ENCODE data around the gene PLXNB1.

The PLXNB1 gene

GRCh38 chr3:48398701-48399386 lies 31.0 kb downstream of the PLXNB1 start:
- no peaks in the 10 kb centered on the region for H3K4me1 ChIP-seq
- H3K36me3 ChIP-seq, result no peaks in the 10 kb centered on the region
- TF ChIP-seq, protein P1, sequence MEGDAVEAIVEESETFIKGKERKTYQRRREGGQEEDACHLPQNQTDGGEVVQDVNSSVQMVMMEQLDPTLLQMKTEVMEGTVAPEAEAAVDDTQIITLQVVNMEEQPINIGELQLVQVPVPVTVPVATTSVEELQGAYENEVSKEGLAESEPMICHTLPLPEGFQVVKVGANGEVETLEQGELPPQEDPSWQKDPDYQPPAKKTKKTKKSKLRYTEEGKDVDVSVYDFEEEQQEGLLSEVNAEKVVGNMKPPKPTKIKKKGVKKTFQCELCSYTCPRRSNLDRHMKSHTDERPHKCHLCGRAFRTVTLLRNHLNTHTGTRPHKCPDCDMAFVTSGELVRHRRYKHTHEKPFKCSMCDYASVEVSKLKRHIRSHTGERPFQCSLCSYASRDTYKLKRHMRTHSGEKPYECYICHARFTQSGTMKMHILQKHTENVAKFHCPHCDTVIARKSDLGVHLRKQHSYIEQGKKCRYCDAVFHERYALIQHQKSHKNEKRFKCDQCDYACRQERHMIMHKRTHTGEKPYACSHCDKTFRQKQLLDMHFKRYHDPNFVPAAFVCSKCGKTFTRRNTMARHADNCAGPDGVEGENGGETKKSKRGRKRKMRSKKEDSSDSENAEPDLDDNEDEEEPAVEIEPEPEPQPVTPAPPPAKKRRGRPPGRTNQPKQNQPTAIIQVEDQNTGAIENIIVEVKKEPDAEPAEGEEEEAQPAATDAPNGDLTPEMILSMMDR (IDR thresholded peaks at IDR 0.05; ENCODE audit: low read depth, low read length), result no peak
- DNase-seq, result no peak
- no peak overlapping the region for H3K4me3 ChIP-seq (ENCODE audit: low read depth, low read length)
- H3K9me3 ChIP-seq, result no peaks in the 10 kb centered on the region
- H3K27me3 ChIP-seq, result no peaks in the 10 kb centered on the region

GRCh38 chr3:48397767-48398681 lies 31.9 kb downstream of the PLXNB1 start:
- TF ChIP-seq, protein P1 (IDR thresholded peaks at IDR 0.05; ENCODE audit: low read depth, low read length), result no peak
- no peaks in the 10 kb centered on the region for H3K9me3 ChIP-seq
- H3K27me3 ChIP-seq, result no peaks in the 10 kb centered on the region
- H3K4me1 ChIP-seq, result no peaks in the 10 kb centered on the region
- no peak for DNase-seq
- H3K4me3 ChIP-seq (ENCODE audit: low read depth, low read length), result no peak overlapping the region
- no peaks in the 10 kb centered on the region for H3K36me3 ChIP-seq

GRCh38 chr3:48395714-48396113 lies 34.2 kb downstream of the PLXNB1 start:
- Histone ChIP-seq H3K36me3 (no peaks in the 10 kb centered on the region), H3K4me1 (no peaks in the 10 kb centered on the region), H3K9me3 (no peaks in the 10 kb centered on the region), H3K4me3 (ENCODE audit: low read depth, low read length) (no peak overlapping the region), H3K27me3 (no peaks in the 10 kb centered on the region)
- no peak for DNase-seq
- TF ChIP-seq, protein P1 (IDR thresholded peaks at IDR 0.05; ENCODE audit: low read depth, low read length), result no peak

GRCh38 chr3:48394391-48394790 lies 35.5 kb downstream of the PLXNB1 start:
- Histone ChIP-seq H3K4me1 (no peaks in the 10 kb centered on the region), H3K9me3 (no peaks in the 10 kb centered on the region), H3K36me3 (no peaks in the 10 kb centered on the region), H3K4me3 (ENCODE audit: low read depth, low read length) (no peak overlapping the region), H3K27me3 (no peaks in the 10 kb centered on the region)
- TF ChIP-seq, protein P1 (IDR thresholded peaks at IDR 0.05; ENCODE audit: low read depth, low read length), result no peak
- DNase-seq, result no peak

- Histone ChIP-seq H3K9me3 (no peaks in the 10 kb centered on the region), H3K4me3 (ENCODE audit: low read depth, low read length) (no peak overlapping the region), H3K4me1 (no peaks in the 10 kb centered on the region), H3K36me3 (no peaks in the 10 kb centered on the region), H3K27me3 (no peaks in the 10 kb centered on the region)
- TF ChIP-seq, protein P1 (IDR thresholded peaks at IDR 0.05; ENCODE audit: low read depth, low read length), result no peak
- no peak for DNase-seq
These were observed 40.9 kb downstream of the PLXNB1 start for GRCh38 chr3:48388966-48389365.

- no peaks in the 10 kb centered on the region for H3K36me3 ChIP-seq
These were observed 42.3 kb downstream of the PLXNB1 start for GRCh38 chr3:48387634-48388033.

More at GRCh38 chr3:48387634-48388033, 42.3 kb downstream of the PLXNB1 start:
- Histone ChIP-seq H3K4me3 (ENCODE audit: low read depth, low read length) (no peak overlapping the region), H3K4me1 (no peaks in the 10 kb centered on the region), H3K27me3 (no peaks in the 10 kb centered on the region), H3K9me3 (no peaks in the 10 kb centered on the region)
- DNase-seq, result no peak
- TF ChIP-seq, protein P1 (IDR thresholded peaks at IDR 0.05; ENCODE audit: low read depth, low read length), result no peak

All from BE2C (cell line).